Erythroblast (primary cell): Measurements from ENCODE around the gene MACROD2.

Experiments used
- GATA1 ChIP-seq: IDR thresholded peaks from 2 replicates; pipeline ENCODE4 v1.6.1; 2011; ENCODE audit warnings: low read depth, mild to moderate bottlenecking, control low read depth, low read length, moderate library complexity
- POLR2A ChIP-seq: IDR thresholded peaks from 2 replicates; pipeline ENCODE4 v1.6.1; 2011; ENCODE audit warnings: mild to moderate bottlenecking, low read length

DNA sequence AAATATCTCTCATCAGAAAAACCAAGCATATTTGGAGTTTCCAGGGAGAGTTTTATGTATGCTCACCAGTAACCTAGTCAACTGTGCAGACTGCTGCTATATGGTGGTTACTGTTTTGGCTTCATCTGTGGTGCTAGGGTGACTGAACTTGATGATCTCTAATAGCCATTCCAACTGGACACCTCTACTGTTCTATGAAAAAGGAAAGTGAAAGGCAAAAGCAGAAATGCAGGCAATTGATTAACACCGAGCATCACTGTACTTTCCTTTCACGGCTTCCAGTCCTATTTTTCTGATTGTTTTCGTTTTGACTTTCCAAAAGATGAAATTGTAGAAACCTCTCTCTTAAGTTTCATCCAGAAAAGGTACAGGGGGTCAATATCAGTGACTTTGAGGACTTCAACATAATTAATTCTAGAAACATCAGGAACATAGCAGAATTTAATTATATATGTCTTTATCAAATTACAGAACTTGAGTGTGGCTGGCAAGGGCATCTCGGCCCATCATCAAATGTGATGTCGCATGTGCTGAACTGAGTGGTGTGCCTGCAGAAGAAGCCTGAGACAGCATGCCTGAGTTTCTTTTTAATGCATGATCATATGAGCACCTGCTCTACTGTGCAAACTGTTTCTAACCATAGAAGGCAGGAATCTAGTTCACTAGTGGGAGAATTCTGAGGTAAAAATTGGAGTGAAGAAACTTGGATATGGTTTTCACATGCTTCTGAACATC, 806.4 kb downstream of the MACROD2 start:
- TF ChIP-seq POLR2A (no peak), GATA1 (no peak)
